HG03103 (cell line): ENCODE data around the gene SRSF1.
"Not testable (repeated sequence)": the region's sequence is repeated elsewhere in the genome, so short reads cannot be mapped to it uniquely, and the experiment has no call there.

Experiments
- ATAC-seq: cut with Tn5 transposase; IDR thresholded peaks from one replicate; pipeline ENCODE4 v1.9.1; 2021; ENCODE audit warnings: low read depth; ENCODE audit not compliant: unreplicated experiment

SRSF1 gene, protein sequence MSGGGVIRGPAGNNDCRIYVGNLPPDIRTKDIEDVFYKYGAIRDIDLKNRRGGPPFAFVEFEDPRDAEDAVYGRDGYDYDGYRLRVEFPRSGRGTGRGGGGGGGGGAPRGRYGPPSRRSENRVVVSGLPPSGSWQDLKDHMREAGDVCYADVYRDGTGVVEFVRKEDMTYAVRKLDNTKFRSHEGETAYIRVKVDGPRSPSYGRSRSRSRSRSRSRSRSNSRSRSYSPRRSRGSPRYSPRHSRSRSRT

DNA sequence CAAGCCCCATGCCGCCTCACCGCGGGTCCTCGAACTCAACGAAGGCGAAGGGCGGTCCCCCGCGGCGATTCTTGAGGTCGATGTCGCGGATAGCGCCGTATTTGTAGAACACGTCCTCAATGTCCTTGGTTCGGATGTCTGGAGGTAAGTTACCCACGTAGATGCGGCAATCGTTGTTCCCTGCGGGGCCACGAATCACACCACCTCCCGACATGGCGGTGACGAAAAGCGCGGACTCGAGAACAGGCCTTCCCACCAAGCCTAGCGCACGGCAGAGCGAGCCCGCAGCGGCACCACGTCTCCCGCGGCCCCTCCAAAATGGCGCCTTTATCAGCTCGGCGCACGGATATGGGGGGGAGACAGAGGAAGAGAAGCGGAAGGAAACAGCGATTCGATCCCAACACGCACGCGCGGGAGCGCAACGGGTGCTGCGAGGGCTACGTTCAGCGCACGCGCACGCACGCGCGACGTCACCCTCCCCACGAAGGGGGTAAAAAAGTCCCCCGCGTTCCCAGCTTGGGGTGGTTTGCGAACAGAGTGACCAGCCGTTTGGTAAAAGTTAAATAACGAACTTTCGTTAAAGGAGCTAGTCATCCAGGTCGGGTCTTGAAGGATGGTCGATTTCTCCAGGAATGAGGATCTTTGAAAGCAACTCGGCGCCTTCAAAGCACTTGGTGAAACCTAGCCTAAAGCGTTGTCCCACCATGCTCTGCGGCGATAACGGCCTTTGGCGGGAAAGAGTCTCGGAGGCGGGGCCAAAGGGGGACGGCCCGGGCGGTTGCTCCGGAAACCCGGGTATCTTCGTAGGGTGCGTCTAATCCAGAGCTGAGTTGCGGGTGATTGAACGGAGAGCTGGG lies at the start of gene SRSF1:
SRSF1 (minus strand) TSS at position 323 of the 857 bp plus-strand sequence; CDS start at position 214, 109 bp downstream.
- peak; percentile 90 for ATAC-seq

DNA sequence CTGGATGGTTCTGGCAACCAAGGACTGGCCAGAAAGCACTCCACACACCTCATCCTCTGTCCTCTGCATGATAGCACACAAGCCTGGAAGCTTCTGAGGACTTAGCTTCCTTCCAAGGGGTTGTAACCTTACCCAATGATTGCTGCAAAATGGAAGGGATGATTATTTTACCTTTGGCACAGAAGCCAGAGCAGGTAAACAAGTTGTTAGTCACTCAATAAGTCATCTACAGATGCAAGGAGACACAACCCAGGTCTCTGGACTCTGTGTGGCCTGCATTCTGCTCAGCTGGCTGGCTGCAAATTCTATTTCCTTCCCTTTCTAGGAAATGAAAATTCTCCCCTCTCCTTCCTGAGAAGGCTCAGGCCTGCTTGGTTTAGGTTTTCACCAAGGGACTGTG lies 49.4 kb upstream of the SRSF1 start:
- ATAC-seq: no peak

DNA sequence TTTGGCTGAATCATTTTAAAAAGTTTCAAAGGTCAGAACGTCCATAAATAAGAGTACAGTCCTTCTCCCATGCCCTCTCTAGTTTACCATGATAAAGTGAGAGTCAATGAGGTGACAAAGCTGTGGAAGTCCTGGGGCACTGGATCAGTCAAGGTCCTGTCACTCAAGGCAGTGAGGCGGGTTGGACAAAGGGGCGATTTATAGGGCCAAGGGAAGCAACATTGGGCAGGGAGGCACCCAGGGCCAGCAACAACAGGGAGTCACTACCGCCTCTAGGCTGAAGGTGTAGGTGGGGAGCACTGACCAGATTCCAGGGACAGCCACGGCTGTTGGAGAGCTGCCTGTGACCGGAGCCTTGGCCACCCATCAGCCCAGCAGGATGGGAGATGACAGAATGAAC lies 47.6 kb upstream of the SRSF1 start:
- ATAC-seq: no peak

DNA sequence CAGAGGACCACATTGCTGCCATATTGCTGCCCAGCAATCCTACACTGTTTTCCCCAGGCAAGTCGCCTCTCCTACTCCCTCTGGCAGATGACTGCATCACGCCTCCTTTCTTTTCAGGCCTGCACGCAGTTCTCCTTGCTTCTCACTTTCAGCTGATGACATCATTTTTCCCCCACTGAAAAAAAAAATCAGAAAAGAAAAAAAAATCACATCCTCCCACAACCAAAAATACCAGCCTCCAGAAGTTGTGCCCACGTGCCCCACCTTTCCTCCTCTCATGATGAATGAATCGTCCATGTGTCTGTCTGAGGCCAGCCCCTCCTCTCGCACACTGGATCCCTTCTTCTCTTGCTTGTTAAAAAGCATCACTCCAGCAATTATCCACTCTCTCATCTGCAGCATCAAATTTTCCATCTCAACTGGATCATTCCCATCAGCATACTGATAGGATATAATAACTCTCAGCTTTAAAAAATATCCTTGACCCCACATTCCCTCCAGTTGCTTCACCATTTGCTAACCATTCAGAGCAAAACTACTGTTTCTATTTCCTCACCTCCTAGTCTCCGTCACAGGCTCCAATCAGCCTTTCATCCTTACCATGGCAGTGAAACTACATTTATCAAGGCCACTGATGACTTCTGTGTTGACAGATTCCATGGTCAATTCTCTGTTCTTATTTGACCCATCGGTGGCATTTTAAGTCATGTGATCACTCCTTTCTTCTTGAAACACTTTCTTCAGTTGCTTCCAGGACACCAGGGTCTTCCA lies 46.1 kb upstream of the SRSF1 start:
- no peak for ATAC-seq

DNA sequence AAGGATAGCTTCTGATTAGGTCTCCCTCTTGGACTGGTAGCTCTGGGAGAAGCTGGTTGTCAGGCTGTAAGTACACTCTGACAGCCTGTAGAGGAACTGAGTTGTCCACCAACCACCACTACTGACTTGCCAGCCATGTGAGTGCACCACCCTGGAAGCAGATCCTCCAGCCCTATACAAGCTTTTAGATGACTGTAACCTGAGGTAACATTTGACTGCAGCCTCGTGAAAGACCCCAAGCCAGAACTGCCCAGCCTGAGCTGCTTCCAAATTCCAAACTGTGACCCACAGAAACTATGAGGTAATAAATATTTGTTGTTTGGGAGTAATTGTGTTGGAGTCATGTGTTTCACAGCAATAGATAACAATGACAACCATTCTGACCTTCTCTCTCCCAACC lies 45.4 kb upstream of the SRSF1 start:
- no peak for ATAC-seq

DNA sequence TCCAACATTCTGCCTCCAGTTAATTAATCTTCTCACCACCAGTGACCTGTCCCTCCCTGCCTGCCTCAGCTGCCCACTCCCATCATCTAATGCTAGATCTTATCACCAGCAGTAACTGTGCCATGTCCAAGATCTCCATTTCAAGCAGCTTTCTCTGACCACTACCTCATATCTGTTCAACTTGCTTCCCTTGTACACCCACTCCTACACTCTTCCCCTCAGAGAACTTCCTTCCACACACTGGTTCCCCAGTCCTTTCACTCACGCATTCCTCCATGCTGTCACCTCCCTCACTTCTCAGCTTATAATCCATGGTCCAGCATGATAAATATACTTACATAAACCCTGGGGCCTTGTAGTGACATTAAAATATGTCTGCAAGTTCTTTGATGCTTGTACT lies 44.4 kb upstream of the SRSF1 start:
- no peak for ATAC-seq

DNA sequence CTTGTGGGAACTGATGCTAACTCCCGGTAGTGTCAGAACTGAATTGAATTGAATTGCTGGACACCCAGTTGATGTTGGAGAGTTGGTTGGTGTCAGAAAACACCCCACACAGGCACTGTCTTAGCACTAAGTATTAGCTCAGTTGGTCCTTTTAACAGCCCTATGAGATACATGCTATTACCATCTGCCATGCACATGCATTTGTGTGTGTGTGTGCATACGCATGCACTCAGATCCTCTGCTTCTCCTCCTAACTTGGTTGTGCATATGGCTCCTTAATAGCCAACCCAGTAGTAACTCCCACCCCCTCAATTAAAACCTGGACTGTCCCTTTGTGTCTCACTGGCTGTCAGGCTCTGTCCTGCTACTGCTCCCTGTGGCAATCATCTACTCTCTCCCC lies 43.9 kb upstream of the SRSF1 start:
- no peak for ATAC-seq

DNA sequence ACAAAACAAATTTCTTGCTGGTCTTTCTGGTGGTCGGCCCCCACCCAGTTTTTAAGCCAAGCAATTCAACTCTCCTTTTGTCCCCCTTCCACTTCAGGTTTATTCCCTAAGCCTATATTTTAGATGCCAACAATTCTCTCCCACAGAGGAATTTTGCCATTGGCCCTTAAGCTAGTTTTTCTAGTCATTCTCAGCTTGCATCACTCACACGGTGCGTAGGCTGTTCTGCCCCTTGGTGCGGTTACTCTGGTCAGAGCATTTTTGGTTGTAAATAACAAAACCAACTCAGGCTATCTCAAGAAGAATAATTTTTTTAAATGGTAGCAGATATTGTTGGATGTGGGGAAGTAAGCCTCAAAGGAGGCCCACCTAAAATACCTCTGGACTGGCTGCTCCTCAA lies 42.5 kb upstream of the SRSF1 start:
- no peak for ATAC-seq

DNA sequence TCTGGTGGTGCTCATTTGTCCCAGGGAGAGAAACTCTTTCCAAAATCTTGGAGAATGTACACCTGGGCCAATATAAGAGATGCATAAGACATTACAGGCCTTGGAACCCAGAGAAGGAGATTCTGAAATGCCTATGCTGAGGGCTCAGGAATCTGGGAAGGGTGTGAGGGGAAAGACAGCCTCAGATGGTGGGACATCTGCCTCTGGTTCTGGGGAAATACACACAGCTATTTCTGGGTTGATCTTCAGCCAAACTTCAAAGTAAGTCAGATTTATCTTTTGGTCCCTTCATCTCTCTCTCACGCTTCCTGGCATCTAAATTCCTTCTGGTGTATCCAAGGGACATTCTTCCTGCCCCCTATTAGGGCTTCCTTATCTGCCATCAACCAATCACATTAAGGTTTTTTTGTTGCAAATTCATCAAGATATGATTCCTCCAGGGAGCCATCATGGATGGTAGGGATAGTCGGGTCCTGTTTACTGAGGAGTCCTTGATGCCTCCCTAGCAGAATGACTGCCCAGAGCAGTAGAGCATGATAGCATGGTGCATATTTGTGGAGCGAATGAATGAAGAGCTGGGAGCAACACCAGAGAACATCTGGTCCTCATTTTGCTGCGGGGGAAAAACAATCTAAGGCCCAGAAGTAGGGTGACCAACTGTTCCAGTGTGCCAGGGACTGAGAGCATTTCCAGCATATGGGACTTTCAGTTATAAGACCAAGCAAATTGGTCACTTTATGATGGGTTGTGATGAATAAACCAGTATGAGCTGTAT lies 40.5 kb upstream of the SRSF1 start:
- no peak for ATAC-seq

DNA sequence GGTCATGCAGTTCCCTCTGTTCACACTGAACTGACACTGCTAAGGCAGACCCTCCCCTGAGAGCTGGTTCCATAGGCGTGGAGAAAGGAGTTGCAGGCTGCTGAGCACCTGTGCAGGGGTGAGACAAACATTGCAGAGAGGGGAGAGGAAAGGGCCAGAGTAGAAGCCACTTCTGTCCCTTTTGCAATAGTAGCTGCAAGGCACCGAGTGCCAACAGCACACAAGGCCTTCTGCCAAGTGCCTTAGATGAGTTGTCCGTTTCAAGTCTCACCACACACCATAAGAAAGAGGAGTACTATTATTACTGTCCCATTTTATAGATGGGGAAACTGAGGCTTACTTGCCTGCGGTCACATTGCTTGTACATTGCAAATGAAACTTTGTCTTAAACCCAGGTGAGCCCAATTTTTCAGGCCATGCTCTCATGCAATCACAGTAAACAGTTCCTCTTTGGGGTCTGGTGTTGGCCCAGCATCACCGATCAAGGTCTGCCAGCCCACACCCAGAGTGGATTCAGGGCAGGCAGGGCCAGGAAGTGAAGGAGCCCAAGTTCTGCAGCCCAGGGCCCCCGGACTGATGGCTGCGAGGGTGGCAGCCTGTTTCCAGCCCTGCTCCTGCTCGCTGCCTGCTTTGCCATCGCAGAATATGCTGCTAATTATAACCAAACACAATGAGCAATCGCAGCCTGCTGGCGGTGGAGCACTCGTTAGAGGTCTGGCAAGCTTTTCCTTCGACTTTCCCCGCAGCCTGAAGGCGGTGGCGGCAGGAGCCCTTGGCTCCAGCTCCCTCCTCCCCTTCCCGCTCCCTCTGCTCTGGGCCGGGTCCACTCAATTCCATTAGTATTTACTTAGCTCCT lies 39.4 kb upstream of the SRSF1 start:
- no peak for ATAC-seq

DNA sequence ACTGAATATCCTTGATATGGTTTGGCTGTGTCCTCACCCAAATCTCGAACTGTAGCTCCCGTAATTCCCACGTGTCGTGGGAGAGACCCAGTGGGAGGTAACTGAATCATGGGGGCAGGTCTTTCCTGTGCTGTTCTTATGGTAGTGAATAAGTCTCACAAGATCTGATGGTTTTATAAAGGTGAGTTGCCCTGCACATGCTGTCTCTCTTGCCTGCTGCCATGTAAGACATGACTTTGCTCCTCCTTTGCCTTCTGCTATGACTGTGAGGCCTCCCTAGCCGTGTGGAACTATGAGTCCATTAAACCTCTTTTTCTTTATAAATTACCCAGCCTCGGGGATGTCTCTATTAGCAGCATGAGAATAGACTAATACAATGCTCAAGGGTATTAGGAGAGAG lies 37.2 kb upstream of the SRSF1 start:
- not testable (repeated sequence) for ATAC-seq

DNA sequence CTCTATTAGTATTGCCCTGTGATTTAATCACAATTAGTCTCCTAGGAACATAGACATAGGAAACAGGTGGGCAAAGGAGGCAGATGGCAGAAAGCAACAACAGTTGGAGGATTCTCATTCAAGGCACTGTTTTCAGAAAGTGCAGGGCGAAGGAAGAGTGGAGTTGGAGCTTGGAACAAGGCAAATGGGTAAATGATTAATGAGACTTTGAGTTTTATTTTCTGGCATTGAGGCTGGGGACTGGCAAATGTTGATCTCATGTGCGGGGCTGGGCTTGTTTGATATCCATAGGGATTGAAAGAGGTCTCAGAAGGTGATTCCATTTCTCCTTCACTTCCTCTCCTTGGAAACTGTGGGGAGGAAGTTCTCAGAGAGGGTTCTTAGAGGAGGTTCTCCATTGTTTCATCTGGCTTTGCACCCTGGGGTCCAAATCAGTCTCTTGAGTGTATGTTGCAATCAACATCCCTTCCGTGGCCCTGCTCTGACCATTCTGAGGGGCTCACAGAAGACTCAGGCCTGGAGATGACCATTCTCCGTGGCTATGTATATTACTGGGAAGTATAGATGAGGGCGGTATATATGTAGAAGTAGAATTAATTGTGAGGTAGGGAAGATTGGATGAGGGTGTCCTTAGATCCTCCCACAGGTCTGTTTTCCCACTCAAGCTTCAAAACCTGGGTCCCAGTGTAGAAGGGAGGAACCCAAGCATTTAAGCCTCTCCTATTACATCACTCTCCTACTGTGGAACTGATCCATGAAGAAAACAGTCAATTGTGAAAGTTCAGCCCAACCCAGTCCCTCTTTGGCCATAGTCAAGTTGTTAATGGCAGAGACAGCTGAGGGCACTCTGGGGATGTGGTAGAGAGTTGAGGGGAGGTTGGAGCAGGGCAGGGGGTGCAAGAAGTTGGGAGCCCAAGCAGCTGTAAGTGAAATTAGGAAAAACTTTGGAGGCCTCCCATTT lies 36.5 kb upstream of the SRSF1 start:
- ATAC-seq: no peak

DNA sequence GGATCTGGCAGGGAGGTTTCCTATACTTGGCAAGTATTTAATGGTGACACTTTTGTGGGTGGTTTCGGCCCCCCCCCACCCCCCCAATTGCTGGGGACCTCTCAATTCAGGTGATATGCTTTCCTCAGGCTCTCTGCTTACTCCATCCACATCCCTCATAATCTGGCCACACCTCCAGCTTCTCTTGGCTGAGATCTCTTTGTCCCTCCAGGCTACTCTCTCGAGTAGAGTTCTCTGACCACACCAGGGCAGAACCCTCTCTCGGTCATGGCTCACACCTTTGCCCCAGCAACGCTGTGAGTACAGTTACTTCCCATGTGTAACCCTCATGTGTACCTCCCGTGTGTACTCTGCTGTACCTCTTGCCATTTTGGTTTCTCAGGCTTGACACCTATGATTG lies 34.1 kb upstream of the SRSF1 start:
- ATAC-seq: no peak

DNA sequence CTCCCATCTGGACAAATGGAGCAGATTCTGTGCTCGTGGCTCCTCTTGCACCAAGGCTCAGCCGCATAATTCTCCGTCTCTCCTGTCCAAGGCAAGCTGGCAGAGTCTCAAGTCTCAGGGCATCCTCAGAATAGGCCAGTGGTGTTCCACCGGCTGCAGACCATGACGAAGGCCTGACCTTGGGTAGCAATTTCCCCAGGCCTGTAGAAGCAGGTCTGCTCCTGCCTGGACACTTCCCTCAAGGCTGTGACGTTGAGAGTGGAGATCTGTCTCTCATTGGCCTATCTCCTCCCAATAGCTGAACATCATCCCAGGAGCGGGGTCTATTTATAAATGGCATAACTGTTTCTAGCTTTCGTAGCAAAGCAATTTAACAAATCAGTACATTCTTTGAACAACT lies 33.3 kb upstream of the SRSF1 start:
- ATAC-seq: no peak

DNA sequence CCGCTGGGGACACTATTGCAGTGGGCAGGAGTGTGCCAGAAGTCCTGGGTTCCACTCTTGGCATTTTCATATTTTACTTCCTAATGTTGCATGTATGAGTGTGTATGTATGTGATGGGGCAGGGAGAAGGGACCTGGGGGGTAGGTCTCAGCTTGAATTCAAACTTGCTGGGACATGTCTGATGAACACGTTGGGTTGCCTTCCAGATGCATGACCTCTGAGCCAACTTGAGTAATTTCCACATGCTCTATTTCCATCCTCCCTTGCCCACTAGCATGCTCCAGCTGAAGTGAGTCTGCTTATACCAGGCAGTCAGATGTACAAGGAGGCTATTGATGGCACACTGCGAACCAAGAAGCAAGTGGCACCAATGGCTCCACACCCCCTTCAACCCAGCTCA lies 32.9 kb upstream of the SRSF1 start:
- ATAC-seq: no peak

DNA sequence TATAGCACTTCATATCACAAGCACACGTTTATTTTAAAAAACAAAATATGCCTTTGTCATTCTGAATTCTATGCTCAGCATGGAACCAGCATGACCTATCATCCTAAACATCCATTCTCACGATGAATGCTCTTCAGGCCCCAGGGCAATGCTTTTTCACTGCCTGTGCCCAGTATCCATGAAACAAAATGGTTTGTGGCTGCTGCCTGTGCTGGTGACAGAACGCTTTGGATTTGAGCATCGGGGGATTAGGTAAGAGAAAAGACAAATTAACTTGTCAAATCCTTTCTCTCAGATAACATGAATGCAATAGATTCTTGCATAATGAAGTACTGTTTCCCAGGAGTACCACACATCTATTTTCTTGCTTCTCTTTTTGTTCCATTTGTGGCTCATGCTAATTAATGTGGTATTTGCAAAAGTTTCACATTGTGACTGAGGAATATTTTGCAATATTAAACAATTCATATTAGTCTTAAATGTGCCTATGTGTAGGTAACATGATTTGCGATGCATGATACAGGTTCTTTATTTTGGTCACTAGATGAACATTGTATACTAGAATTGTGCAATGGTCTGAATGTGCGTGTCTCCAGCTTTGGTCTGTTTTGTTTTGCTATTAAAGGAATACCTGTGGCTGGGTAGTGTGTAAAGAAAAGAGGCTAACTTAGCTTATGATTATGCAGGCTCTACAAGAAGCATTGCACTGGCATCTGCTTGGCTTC lies 25.8 kb upstream of the SRSF1 start:
- ATAC-seq: no peak

DNA sequence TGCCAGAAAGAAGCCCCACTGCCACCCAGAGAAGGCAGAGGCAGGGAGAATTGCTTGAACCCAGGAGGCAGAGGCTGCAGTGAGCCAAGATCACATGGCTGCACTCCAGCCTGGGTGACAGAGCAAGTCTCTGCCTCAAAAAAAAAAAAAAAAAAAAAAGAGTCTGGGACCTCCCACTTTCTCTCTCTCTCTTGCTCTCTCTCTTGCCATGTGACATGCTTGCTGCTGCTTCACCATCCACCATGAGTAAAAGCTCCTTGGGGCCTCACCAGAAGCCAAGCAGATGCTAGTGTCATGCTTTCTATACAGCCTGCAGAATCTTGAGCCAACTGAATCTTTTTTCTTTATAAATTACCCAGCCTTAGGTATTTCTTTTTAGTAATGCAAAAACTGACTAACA lies 21.5 kb upstream of the SRSF1 start:
- ATAC-seq: no peak

DNA sequence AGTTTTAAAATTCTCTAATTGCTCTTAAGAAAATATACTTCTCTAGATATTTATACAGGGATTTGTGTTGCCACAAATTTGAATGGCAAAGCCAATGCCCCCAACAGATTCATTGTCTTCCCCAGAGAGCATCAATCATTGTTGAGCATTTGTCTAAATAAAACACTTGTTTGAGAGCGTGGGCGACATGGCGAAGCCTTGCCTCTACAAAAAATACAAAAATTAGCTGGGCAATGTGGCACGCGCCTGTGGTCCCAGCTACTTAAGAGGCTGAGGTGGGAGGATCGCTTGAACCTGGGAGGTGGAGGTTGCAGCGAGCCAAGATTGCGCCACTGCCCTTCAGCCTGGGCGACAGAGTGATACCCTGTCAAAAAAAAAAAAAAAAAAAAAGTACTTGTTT lies 13.4 kb upstream of the SRSF1 start:
- no peak for ATAC-seq
